ENCODE measurements around the gene MRPL14. TPM values are rescaled to one million over a fixed set of nuclear protein-coding genes. Genes with fewer than 3 reads are reported as not detected.

Gene MRPL14
- total and polyA plus RNA-seq, 9 of the 15 experiments (the other 6 are each of a cell fraction or from before 2014, with no cell fraction given), result 126 to 424 (median 165) TPM

DNA sequence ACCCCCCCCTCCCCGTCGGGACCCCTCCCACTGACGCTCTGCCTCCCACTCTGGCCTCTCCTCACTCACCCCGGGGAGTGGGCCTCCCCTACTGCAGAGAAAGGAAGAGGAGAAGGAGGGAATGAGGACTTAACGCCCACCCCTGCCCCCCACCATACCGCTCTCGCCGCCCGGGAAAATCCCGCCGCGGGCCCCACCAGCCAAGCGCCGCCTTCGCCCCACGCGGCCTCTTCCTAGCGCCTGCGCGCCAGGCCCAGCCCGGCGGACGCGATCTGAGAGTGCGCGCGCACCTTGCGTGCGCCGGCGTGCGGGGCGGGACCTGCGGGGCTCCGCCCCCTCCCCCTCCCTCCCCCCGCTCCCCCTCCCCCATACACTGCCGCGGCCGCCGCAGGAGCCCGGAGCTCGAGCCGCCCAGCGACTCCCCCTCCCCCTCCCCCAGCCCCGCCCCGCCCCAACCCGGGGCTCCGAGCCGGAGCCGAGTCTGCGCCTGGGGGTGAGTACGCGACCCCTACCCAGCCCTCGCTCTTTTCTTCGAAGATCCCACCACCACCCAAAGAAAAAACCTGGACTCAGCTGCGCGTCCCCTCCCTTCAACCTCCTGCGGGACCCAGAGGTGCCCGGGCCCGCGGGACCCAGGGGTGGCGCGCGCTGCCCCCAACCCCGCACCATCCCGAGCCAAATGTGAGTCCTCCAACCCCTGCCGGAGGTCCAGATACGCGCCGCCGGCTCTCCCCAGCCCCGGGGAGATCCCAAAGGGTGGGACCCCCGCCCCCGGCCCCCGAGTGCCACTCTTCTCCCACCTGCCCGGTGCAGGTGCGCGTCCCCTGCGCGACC, at the start of gene MRPL14, which contains the start of gene TMEM63B (continued):
- no peak for TF ChIP-seq ZBTB11 (CRISPR knock-in tag; IDR thresholded peaks at IDR 0.05)
- no peak for TF ChIP-seq SIN3B (IDR thresholded peaks at IDR 0.05; ENCODE audit: low read depth)
- TF ChIP-seq SRF (CRISPR knock-in tag; IDR thresholded peaks at IDR 0.05), result no peak
- no peak; the same call in 1 of the 2 replicates for TF ChIP-seq L3MBTL2 (IDR thresholded peaks at IDR 0.05)
- peak; percentile 76 for TF ChIP-seq KDM5B (IDR thresholded peaks at IDR 0.05; ENCODE audit: insufficient replicate concordance, low read depth, low read length)
- no peak for TF ChIP-seq E2F3 (CRISPR knock-in tag; IDR thresholded peaks at IDR 0.05)
- no peak for TF ChIP-seq SETDB1 (IDR thresholded peaks at IDR 0.05; ENCODE audit: low read length)
- TF ChIP-seq ZNF212 (CRISPR knock-in tag; IDR thresholded peaks at IDR 0.05), result no peak
- no peak for TF ChIP-seq SMARCC2 (IDR thresholded peaks at IDR 0.05; ENCODE audit: low read depth)
- no peak for TF ChIP-seq LEF1 (IDR thresholded peaks at IDR 0.05)
- peak; percentile 31 for TF ChIP-seq POU5F1 (IDR thresholded peaks at IDR 0.05; ENCODE audit: borderline replicate concordance, low read depth, low read length, partially characterized antibody)
- peak; percentile 83 for TF ChIP-seq POLR2B (IDR thresholded peaks at IDR 0.05; ENCODE audit: low read depth, partially characterized antibody)
- no peak for TF ChIP-seq JUN (IDR thresholded peaks at IDR 0.05; ENCODE audit: borderline replicate concordance, low read depth, low read length)
- TF ChIP-seq JUN (CRISPR knock-in tag; IDR thresholded peaks at IDR 0.05; ENCODE audit: borderline replicate concordance), result no peak
- peak; percentile 98 for TF ChIP-seq VEZF1 (CRISPR knock-in tag; IDR thresholded peaks at IDR 0.05)
- no peak for TF ChIP-seq FOXA1 (IDR thresholded peaks at IDR 0.05; ENCODE audit: borderline replicate concordance)
- TF ChIP-seq HDAC1 (IDR thresholded peaks at IDR 0.05), result peak; percentile 14 to 35; a peak in 1 of 4 replicates
- TF ChIP-seq MED1 (CRISPR knock-in tag; IDR thresholded peaks at IDR 0.05; ENCODE audit: borderline replicate concordance), result no peak
- no peak for TF ChIP-seq ZC3H4 (CRISPR knock-in tag; IDR thresholded peaks at IDR 0.05; ENCODE audit: borderline replicate concordance)
- TF ChIP-seq CREB3 (tag; conservative IDR thresholded peaks at IDR 0.05; ENCODE audit: low read depth), result no peak
- TF ChIP-seq U2AF1 (optimal IDR thresholded peaks at IDR 0.05; ENCODE audit: low read depth, low read length), result no peak
- TF ChIP-seq RNF2 (IDR thresholded peaks at IDR 0.05), result 0 out of 2 replicates have a peak, but pooled peaks have one; percentile 4
- no peak for TF ChIP-seq ZNF133 (CRISPR knock-in tag; IDR thresholded peaks at IDR 0.05)

All from K562 (cell line).